ENCODE results near the gene EIF6.

DNA sequence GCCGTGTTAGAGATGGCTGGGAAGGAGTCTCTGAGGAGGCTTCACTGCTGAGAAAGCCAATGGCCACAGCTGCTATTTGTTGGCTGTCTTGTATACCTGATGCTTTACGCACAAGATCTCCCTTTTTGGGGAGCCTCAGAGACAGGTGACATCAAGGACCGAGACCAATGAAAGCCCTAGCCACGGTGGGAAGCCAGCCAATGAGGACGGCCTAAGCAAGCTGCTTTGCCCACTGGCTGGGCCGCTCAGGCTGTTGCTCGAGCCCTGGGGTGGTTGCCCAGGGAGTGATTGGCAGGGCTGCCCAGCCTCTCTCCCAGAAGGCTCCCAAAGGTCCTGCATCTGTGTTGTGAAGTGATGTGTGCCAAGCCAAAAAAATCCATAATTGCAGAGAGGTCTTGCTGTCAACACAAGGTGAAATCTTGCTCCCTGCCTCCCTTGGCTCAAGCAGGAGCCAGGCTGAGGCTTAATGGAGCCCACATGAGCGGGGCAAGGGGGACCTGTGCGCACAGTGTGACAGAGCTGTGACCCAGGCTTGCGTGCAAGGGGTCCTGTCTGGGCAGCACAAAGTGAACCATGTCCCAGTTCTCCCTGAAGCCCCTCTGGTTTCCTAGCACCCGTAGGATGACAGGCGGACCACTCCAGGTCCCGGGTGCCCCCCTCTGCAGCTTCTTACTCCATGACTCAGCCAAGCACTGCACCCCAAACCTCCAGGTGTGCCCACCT, 11.0 kb downstream of the EIF6 start:
- no peak for TF ChIP-seq CTCF (conservative IDR thresholded peaks at IDR 0.05)
- TF ChIP-seq EZH2 (IDR thresholded peaks at IDR 0.05; ENCODE audit: low read depth): no peak

All from PC-9 (cell line).